Activated T-cell treated with anti-CD3 and anti-CD28 coated beads, Interleukin-2, amount 50 U/mL, for 4 hours (primary cell): ENCODE measurements around the gene MTTP. TPM values are rescaled to one million over a fixed set of nuclear protein-coding genes. Genes with fewer than 3 reads are reported as not detected.

Experiments used
- ATAC-seq, 2 donors: fragments of 200-7000 bp; cut with Tn5 transposase; one replicate each; pipeline ENCODE4 v1.10.0; 2021
- DNase-seq: peaks from one replicate; pipeline ENCODE4 v3.0.0-alpha.2; 2020
- H3K27me3 Mint-ChIP-seq: one replicate; pipeline ENCODE4 v1.8.0; 2021; ENCODE audit warnings: low read depth, mixed read lengths
- H3K36me3 Mint-ChIP-seq: one replicate; pipeline ENCODE4 v1.8.0; 2022; ENCODE audit warnings: mixed read lengths; ENCODE audit not compliant: insufficient read depth
- H3K4me1 Mint-ChIP-seq: one replicate; pipeline ENCODE4 v1.8.0; 2021; ENCODE audit warnings: low read depth, mixed read lengths
- H3K4me3 Mint-ChIP-seq: one replicate; pipeline ENCODE4 v1.8.0; 2021; ENCODE audit warnings: mild to moderate bottlenecking, moderate library complexity, mixed read lengths
- H3K9me3 Mint-ChIP-seq: one replicate; pipeline ENCODE4 v1.8.0; 2021; ENCODE audit warnings: mixed read lengths
- total RNA-seq, 3 donors: library from RNA; stranded (reverse); gene quantifications; one replicate each; pipeline ENCODE4 v1.2.1, GENCODE V29; 2021

Gene MTTP
- total RNA-seq, 3 donors from 2014 or later: not detected

DNA sequence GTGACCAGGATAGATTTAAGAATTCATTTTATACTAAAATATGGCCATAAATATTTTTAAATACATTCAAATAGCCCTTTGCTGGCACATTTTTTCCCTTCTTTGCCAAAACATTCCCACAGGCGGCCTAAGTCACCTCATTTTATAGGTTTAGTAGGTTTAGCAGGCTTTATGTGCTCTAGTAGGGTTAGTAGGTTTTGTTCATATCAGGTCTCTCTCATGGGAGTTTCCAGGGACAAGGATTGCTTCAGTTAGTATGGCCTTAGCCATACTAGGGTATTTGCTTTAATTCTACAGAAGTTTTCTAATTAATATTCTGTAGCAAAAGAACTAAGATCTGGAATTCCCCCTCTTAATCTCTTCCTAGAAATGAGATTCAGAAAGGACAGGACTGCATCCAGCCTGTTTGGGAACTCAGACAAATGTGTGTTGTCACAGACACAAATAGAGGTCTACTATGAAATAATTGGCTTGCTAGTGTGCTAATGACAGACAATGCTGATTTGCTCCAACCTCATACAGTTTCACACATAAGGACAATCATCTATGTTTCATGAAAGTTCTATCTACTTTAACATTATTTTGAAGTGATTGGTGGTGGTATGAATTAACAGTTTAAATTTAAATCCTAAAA, 772 bp upstream of the MTTP start:
- Mint-ChIP-seq H3K4me3 (no peak overlapping the region), H3K36me3 (no peaks in the 10 kb centered on the region), H3K27me3 (peaks cover 27% of the 10 kb centered on the region), H3K4me1 (no peaks in the 10 kb centered on the region), H3K9me3 (no peaks in the 10 kb centered on the region)
- DNase-seq (no peak), ATAC-seq (no peak)

DNA sequence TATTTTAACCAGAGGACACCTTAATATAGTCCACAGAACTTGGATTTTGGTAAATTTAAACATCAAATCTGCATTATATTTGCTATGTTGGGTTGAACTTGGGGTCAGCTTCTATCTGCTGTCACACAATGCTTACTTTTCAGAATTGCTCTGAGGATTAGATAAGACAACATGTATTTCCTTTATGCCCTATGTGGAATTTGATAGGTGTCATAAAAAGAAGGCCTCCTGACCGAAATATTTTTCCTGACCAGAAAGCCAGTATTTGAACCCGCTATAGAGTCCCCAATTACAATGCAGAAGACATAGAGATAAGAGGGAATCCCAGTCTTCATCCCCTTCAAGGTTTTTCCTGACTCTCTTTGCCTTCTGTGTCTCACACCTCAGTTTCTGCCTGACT, 4.1 kb downstream of the MTTP start:
- H3K9me3 Mint-ChIP-seq: no peaks in the 10 kb centered on the region
- no peak for ATAC-seq

DNA sequence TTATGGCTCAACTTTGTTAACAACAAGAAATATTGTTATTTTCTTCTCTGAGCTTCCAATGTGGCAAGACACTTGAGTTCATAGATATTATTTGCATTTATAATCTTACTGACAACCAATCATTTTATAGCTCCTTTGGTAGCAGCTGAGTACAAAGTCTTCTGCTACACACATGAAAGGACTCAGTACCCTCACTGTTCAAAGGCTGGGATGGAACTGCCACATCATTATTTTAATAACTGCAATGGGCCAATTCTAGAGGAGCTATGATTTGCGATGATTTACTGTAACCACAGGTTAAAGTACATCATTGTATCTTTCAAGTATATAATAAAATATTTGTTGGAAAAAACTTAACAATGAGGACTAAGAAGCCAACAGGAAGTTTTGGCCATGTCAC, 10.9 kb downstream of the MTTP start:
- DNase-seq (no peak), ATAC-seq (no peak)
- Mint-ChIP-seq H3K36me3 (no peaks in the 10 kb centered on the region), H3K4me3 (no peak overlapping the region), H3K4me1 (no peaks in the 10 kb centered on the region), H3K9me3 (no peaks in the 10 kb centered on the region), H3K27me3 (peaks cover 19% of the 10 kb centered on the region)

More for the DNA sequence above, 4.1 kb downstream of the MTTP start:
- no peak for DNase-seq
- Mint-ChIP-seq H3K4me3 (no peak overlapping the region), H3K4me1 (no peaks in the 10 kb centered on the region), H3K36me3 (no peaks in the 10 kb centered on the region), H3K27me3 (peaks cover 30% of the 10 kb centered on the region)

DNA sequence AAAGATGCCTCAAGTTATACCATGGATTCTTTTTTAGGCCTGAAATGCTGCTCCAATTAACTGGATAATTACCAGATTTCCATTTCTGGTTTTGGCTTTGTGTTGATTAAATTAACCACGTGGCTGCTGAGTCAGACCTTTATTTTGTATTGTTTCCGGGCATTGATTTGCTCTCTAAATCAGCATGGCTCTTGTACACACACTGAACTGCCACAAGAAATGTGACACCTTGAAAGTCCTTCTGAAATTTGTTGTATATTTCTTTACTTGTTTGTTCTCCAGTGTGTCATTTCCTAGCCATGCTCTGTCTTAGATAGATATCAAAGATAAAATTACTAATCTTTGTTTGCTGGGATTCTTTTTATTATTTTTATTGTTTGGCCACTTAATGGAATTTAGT, 11.7 kb downstream of the MTTP start:
- DNase-seq: no peak
- Mint-ChIP-seq H3K4me3 (no peak overlapping the region), H3K4me1 (no peaks in the 10 kb centered on the region), H3K36me3 (no peaks in the 10 kb centered on the region), H3K27me3 (peaks cover 13% of the 10 kb centered on the region), H3K9me3 (no peaks in the 10 kb centered on the region)
- ATAC-seq: no peak

DNA sequence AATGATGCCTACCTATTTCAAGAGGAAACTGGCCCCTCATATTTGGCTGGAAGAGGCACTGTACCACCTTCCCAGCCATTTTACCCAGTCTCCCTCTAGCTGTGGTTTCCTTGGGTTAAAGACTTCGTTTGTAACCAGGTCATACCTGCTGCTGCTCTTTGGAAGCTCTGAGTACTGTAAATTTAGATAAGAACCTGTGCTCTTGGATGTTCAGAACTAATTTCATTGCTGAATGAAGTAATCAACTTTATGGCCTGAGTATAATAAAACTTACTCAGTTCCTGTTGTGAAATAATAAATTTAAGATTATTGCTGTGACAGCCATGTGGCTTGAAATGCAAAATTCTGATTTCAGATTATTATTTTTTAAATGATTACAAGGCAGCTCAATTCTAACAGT, 12.2 kb downstream of the MTTP start:
- no peaks in the 10 kb centered on the region for H3K9me3 Mint-ChIP-seq
- DNase-seq: no peak
- no peaks in the 10 kb centered on the region for H3K36me3 Mint-ChIP-seq
- H3K4me1 Mint-ChIP-seq: no peaks in the 10 kb centered on the region
- H3K4me3 Mint-ChIP-seq: no peak overlapping the region
- no peak for ATAC-seq
- H3K27me3 Mint-ChIP-seq: peaks cover 8% of the 10 kb centered on the region

DNA sequence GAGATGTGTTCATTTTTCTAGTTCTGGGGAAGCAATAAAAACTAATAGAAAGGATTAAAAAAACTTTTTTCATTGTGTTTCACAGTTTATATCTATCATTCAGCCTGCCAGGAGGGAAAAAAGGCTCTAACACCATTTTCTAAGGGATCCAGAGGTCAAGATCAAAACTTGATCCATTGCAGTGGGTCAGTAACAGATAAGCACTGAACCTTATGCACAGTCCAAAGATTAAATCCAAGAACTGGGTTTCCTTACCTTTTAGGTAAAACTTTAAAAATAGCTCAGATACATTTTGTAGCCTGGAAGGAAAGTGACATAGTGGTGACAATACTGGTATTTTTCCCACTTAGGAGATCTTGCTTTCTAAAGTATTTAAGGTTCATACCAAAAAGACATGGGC, 12.7 kb downstream of the MTTP start:
- H3K27me3 Mint-ChIP-seq: peaks cover 4% of the 10 kb centered on the region
- ATAC-seq (no peak), DNase-seq (no peak)
- H3K4me1 Mint-ChIP-seq: no peaks in the 10 kb centered on the region
- no peaks in the 10 kb centered on the region for H3K9me3 Mint-ChIP-seq
- H3K36me3 Mint-ChIP-seq: no peaks in the 10 kb centered on the region
- no peak overlapping the region for H3K4me3 Mint-ChIP-seq

DNA sequence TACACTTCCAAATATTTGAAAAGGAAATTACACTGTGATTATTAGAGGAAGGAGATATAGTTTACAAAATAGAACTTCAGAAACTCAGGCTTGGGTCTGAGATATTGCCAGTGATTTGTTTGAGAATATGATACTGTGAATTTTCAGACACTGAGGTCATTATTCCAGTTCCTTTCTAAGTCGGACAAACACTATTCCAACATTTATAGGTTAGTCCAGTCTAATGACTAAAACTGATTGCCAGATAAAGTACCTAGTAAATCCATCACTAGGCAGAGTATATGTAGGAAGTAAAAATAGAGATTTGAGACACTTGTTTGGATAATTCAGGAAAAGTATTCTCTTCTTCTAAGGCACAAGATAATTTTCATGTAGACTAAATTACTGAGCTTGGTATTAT, 13.2 kb downstream of the MTTP start:
- Mint-ChIP-seq H3K27me3 (peaks cover 4% of the 10 kb centered on the region), H3K36me3 (no peaks in the 10 kb centered on the region), H3K4me1 (no peaks in the 10 kb centered on the region), H3K4me3 (no peak overlapping the region), H3K9me3 (no peaks in the 10 kb centered on the region)
- ATAC-seq: no peak
- no peak for DNase-seq

DNA sequence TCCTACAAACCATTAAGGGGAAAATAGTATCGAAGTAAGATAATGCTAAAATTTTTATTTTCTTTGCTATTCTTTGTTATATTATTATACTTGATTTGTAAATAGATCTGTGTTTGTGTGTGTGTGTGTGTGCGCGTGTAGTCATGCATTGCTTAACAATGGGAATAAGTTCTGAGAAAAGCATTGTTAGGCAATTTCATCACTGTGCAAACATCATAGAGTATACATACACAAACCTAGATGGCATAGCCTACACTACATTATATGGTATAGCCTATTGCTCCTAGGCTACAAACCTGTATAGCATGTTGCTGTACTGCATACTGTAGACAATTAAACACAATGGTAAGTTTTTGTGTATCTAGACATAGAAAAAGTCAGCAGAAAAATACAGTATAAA, 17.1 kb downstream of the MTTP start:
- Mint-ChIP-seq H3K4me3 (no peak overlapping the region), H3K4me1 (no peaks in the 10 kb centered on the region), H3K36me3 (no peaks in the 10 kb centered on the region), H3K9me3 (no peaks in the 10 kb centered on the region), H3K27me3 (peaks cover 3% of the 10 kb centered on the region)
- DNase-seq (no peak), ATAC-seq (no peak)

DNA sequence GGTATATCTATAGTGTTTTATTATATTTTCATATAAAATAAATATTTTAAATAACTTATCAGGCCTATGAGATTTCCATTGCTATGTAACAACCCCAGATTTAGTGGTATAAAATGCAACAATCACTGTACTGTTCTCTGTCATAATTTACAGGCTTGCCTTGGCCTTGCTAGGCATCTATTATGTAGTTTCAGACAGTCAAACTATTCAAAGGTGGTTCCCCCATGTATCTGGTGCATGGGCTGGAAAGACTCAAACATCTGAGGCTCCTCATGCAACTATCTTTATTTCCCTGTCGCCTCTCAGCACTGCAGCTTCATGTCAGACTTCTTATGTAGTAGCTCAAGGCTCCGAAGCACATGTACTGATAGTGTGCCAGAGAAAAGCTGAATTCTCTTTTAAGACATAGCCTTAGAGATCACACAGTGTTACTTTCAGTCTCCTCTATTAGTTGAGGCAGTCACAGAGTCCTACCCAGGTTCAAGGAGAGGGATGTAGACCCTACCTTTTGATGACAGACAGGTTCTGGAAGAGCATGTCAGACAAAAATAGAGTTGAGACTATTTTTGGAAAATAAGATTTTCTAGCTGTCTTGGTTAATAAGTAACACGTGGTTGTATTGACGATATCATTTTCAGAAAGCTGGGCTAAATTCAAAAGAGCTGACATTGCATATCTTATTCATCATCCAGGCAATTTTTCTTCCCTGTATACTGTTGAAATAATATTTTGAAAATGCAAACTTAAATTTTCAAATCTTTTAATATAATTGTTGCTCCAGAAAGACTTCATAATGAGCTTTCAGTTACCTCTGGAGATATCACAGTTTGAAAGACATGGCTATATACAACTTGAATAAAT, 19.4 kb downstream of the MTTP start:
- no peak for DNase-seq
- H3K36me3 Mint-ChIP-seq: no peaks in the 10 kb centered on the region
- no peaks in the 10 kb centered on the region for H3K9me3 Mint-ChIP-seq
- no peaks in the 10 kb centered on the region for H3K4me1 Mint-ChIP-seq
- ATAC-seq: no peak
- H3K4me3 Mint-ChIP-seq: no peak overlapping the region
- peaks cover 3% of the 10 kb centered on the region for H3K27me3 Mint-ChIP-seq

DNA sequence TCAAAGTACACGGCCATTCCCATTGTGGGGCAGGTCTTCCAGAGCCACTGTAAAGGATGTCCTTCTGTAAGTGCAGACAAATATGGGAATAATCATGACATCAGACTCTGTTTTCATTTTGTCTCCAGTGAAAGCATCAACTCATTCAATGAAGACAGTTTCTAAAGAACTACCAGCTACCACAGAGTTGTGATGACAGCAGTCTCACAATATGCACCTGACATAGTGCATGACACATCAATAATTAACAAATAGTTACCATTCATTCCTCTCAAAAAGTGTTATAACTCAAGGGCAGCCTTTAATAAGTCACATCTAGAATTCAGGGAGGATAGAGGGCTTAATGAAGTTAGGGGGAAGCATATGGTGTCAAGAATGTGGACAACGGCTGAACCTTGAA, 20.2 kb downstream of the MTTP start:
- no peak for DNase-seq
- H3K9me3 Mint-ChIP-seq: no peaks in the 10 kb centered on the region
- no peaks in the 10 kb centered on the region for H3K36me3 Mint-ChIP-seq
- ATAC-seq: no peak
- H3K27me3 Mint-ChIP-seq: peaks cover 3% of the 10 kb centered on the region
- H3K4me3 Mint-ChIP-seq: no peak overlapping the region
- no peaks in the 10 kb centered on the region for H3K4me1 Mint-ChIP-seq

DNA sequence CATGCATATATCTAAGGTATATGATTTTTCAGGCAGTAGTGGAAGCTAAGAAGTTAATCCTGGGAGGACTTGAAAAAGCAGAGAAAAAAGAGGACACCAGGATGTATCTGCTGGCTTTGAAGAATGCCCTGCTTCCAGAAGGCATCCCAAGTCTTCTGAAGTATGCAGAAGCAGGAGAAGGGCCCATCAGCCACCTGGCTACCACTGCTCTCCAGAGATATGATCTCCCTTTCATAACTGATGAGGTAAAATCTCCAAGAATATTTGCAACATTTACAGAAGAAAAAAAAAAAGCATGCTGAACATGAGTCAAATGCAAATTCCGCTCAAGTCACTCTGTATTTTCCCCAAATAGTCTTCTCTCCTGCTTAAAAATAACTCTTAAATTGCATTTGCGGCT, 32.1 kb downstream of the MTTP start:
- Mint-ChIP-seq H3K36me3 (no peaks in the 10 kb centered on the region), H3K9me3 (no peaks in the 10 kb centered on the region), H3K27me3 (peaks cover 4% of the 10 kb centered on the region), H3K4me3 (no peak overlapping the region), H3K4me1 (no peaks in the 10 kb centered on the region)
- DNase-seq (no peak), ATAC-seq (no peak)

DNA sequence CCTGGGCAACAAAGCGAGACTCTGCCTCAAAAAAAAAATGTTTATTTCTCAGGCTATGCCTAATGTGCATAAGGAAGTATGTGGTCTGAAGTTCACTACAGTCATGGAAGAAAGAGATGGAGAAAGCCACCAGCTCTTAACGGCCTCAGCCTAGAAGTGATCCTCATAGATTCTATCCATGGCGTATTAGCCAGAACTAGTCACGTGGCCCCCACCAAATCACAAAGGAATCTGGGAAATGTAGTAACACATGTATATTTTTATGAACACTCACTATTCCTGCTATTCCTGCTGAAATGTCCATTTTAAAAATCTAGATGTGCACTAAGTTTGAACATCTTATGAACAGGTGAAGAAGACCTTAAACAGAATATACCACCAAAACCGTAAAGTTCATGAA, 33.8 kb downstream of the MTTP start:
- Mint-ChIP-seq H3K9me3 (no peaks in the 10 kb centered on the region), H3K27me3 (peaks cover 6% of the 10 kb centered on the region), H3K36me3 (no peaks in the 10 kb centered on the region), H3K4me3 (no peak overlapping the region), H3K4me1 (no peaks in the 10 kb centered on the region)
- ATAC-seq (no peak), DNase-seq (no peak)

DNA sequence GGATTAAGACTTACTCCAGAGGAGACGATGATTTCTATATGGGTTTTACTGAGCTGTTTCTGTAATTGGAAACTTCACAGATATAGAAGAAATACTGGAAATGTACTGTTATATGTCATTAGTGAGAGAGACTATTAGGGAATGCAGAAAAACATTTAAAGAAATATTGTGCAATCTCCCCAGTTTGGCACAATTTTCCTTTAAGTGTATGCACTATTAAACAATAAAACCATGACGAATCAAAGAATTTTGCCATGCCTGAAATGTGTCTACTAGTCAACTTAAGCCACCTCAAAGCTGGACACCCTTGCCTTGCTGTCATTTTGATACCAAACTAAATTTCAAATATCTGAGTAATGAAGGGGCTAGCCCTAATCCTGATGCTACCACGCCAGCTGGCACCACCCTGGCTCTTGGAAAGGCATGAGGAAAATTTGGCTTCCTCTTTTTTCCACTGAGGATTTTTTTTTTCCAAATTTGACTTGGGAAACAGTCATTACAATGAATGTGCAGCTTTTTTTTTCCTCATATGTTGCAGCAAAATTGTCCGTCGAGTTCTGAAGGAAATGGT, 36.1 kb downstream of the MTTP start:
- ATAC-seq: no peak
- no peak for DNase-seq
- Mint-ChIP-seq H3K36me3 (no peaks in the 10 kb centered on the region), H3K4me1 (no peaks in the 10 kb centered on the region), H3K27me3 (peaks cover 6% of the 10 kb centered on the region), H3K4me3 (no peak overlapping the region), H3K9me3 (no peaks in the 10 kb centered on the region)

DNA sequence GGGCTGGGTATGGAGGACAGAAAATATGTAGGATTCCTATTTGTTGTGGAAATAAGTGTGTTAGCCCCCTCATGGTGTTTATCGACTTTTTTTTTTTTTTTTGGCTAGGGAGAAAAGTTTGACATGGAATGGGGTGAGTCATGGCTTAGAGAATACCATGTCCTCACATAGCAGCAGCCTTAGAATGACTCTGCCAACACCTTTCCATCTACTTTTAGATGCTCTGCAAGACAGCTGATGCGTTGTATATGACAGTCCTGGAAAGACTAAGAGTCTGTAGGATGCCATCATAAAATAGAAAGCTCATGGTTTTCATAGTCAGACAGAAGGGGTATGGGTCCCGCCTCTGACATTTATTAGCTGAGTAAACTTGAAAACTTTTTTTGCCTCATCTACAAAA, 37.7 kb downstream of the MTTP start:
- Mint-ChIP-seq H3K9me3 (no peaks in the 10 kb centered on the region), H3K4me1 (no peaks in the 10 kb centered on the region), H3K36me3 (no peaks in the 10 kb centered on the region), H3K27me3 (peaks cover 6% of the 10 kb centered on the region), H3K4me3 (no peak overlapping the region)
- DNase-seq (no peak), ATAC-seq (no peak)

DNA sequence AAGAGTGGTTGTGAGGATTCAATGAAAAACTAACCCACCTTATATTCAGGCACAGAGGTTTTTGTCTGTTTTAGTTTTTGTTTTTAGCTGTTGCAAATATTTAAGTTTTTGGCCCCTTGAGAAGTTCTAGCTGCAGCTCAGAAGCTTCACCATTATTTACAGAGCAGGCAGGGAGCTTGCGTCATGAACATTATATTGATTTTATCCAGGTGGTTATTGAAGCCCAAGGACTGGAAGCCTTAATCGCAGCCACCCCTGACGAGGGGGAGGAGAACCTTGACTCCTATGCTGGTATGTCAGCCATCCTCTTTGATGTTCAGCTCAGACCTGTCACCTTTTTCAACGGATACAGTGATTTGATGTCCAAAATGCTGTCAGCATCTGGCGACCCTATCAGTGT, 38.1 kb downstream of the MTTP start:
- Mint-ChIP-seq H3K4me1 (no peaks in the 10 kb centered on the region), H3K9me3 (no peaks in the 10 kb centered on the region), H3K27me3 (peaks cover 4% of the 10 kb centered on the region)

More for the DNA sequence above, 38.1 kb downstream of the MTTP start:
- H3K4me3 Mint-ChIP-seq: no peak overlapping the region
- ATAC-seq: no peak
- H3K36me3 Mint-ChIP-seq: no peaks in the 10 kb centered on the region
- no peak for DNase-seq
